Panc1 (cell line): Measurements from ENCODE around the gene HEATR5A. TPM values are rescaled to one million over a fixed set of nuclear protein-coding genes. Genes with fewer than 3 reads are reported as not detected.

ENCODE experiments used
- total RNA-seq: library from RNA; stranded (reverse); gene quantifications from one replicate; pipeline ENCODE4 v1.2.1, GENCODE V29; 2021; ENCODE audit not compliant: unreplicated experiment

The HEATR5A gene
- total RNA-seq, 1 experiment from 2014 or later, result 22.0 TPM

Other genes with a start within 250 kb of the HEATR5A start
- 101 TPM for gene HECTD1, start 212.8 kb downstream of the HEATR5A start, total RNA-seq
- 15.2 TPM for gene DTD2, start 37.0 kb upstream of the HEATR5A start, total RNA-seq
- not detected for gene GPR33, start 67.5 kb upstream of the HEATR5A start, total RNA-seq
- 5.7 TPM for gene NUBPL, start 140.9 kb upstream of the HEATR5A start, total RNA-seq